Activated T-helper 2 cell treated with anti-CD3 and anti-CD28 coated beads, Interferon-gamma antibody, Interleukin-2, Interleukin-4, amounts not matched to agents 10 μg/mL and 5 μg/mL and 100 μg/mL, durations not matched to agents 14 hours and 24 hours and 36 hours (primary cell): Measurements from ENCODE around the gene MYO16. TPM values are rescaled to one million over a fixed set of nuclear protein-coding genes. Genes with fewer than 3 reads are reported as not detected.

Source experiments
- DNase-seq: peaks from one replicate; pipeline ENCODE4 v3.0.0; 2021; ENCODE audit warnings: low spot score
- H3K27ac Mint-ChIP-seq: one replicate; pipeline ENCODE4 v1.8.0; 2021; ENCODE audit warnings: mixed read lengths
- H3K27me3 Mint-ChIP-seq: one replicate; pipeline ENCODE4 v1.8.0; 2021; ENCODE audit warnings: low read depth, mixed read lengths
- H3K36me3 Mint-ChIP-seq: one replicate; pipeline ENCODE4 v1.8.0; 2021; ENCODE audit warnings: low read depth, mixed read lengths
- H3K4me1 Mint-ChIP-seq: one replicate; pipeline ENCODE4 v1.8.0; 2021; ENCODE audit warnings: low read depth, mixed read lengths
- H3K4me3 Mint-ChIP-seq: one replicate; pipeline ENCODE4 v1.8.0; 2021; ENCODE audit warnings: low read depth, mild to moderate bottlenecking, moderate library complexity, mixed read lengths
- H3K9me3 Mint-ChIP-seq: one replicate; pipeline ENCODE4 v1.8.0; 2021; ENCODE audit warnings: mixed read lengths
- intact Hi-C: fragments of 100-400 bp; cut with micrococcal nuclease; formaldehyde crosslinking; loops from one replicate; pipeline ENCODE4 v1.15.1; 2023
- total RNA-seq: library from RNA; stranded (reverse); gene quantifications from 2 replicates; pipeline ENCODE4 v1.2.3, GENCODE V29; 2022

Gene MYO16
- total RNA-seq, 1 donor from 2014 or later, result not detected

DNA sequence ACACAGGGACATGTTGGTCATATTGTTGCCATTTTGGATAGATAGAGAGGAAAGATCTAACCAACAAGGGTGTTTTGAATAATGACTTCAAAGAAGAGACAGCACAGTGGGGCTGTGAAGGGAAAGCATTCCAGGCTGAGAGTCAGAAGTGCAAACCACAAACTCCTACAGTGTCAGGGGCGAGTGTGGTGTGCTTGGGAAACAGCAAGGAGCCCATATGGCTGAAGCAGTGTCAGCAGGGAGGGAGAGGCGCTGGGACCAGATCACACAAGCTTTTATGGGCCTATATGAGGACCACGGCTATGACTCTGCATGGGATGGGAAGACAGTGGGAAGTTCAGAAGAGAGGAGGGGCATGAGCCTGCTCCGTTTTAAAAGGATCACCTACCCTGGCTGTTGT is 166.4 kb downstream of the MYO16 start:
- Mint-ChIP-seq H3K4me3 (no peak overlapping the region), H3K36me3 (no peaks in the 10 kb centered on the region), H3K27ac (no peak overlapping the region), H3K9me3 (no peaks in the 10 kb centered on the region), H3K4me1 (no peaks in the 10 kb centered on the region), H3K27me3 (no peaks in the 10 kb centered on the region)
- intact Hi-C loops, result no loop called here
- no peak for DNase-seq

DNA sequence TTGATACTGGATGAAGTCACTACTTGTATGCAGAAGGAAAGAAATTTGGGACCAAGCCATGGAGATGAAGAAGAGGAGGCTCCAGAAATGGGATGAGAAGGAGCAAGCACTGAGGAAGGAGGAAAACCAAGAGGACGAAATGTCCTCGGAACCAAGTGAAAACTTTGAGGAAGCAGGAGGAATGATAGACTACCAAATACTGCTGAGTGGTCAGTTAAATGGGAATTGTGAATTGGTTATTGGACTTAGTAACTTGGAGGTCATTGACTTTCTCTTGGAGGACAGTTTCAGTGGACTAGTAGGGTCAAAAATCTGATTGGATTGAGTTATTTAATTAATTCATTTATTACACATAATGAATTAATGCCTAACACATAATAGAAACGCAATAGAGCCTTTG is 167.9 kb downstream of the MYO16 start:
- intact Hi-C loops, result no loop called here
- H3K9me3 Mint-ChIP-seq, result no peaks in the 10 kb centered on the region

DNA sequence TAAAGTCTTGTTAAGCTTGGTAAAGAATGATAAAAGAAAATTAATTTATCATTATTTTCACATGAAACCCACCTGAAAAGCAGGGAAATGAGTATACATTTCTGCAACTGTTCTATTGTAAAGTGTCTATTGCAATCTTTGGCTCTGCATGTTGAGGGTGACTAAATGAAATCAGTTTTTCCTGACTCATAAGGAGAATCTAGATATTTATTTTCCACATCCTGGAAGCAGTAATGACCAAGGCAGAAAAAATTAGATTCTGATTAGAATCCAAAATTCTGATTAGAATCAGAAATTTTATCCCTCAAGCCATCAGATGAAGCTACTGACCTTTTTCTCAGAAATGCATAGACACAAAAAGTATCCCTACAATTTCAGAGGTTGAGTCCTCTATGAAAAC is 178.4 kb downstream of the MYO16 start:
- intact Hi-C loops, result no loop called here
- no peak overlapping the region for H3K27ac Mint-ChIP-seq
- H3K9me3 Mint-ChIP-seq, result no peaks in the 10 kb centered on the region
- DNase-seq, result no peak
- H3K27me3 Mint-ChIP-seq, result no peaks in the 10 kb centered on the region
- H3K36me3 Mint-ChIP-seq, result no peaks in the 10 kb centered on the region
- H3K4me1 Mint-ChIP-seq, result no peaks in the 10 kb centered on the region
- H3K4me3 Mint-ChIP-seq, result no peak overlapping the region

More for the DNA sequence above, 167.9 kb downstream of the MYO16 start:
- H3K4me1 Mint-ChIP-seq, result no peaks in the 10 kb centered on the region
- H3K36me3 Mint-ChIP-seq, result no peaks in the 10 kb centered on the region
- H3K4me3 Mint-ChIP-seq, result no peak overlapping the region
- H3K27me3 Mint-ChIP-seq, result no peaks in the 10 kb centered on the region
- no peak overlapping the region for H3K27ac Mint-ChIP-seq
- no peak for DNase-seq

DNA sequence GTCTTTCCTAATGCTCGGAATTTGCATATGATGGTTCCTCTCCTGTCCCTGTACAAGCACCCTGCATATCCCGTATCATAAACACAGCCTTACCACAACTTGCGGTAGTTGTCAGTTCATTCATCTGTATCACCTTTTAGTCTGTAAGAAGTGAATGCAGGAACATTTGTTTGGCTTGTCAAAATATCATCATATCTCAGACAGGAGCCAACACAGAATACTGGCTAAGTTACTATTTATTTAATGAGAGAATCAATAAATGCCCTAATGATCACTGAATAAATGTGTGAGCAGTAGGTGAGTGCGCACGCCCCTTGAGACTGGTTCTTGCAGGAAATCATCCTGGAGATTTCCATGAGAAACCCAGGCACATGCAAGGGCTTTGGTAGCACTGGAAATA is 182.8 kb downstream of the MYO16 start:
- H3K4me1 Mint-ChIP-seq, result no peaks in the 10 kb centered on the region
- intact Hi-C loops, result no loop called here
- H3K9me3 Mint-ChIP-seq, result no peaks in the 10 kb centered on the region
- H3K27me3 Mint-ChIP-seq, result no peaks in the 10 kb centered on the region
- no peak for DNase-seq
- H3K4me3 Mint-ChIP-seq, result no peak overlapping the region
- no peak overlapping the region for H3K27ac Mint-ChIP-seq
- no peaks in the 10 kb centered on the region for H3K36me3 Mint-ChIP-seq

DNA sequence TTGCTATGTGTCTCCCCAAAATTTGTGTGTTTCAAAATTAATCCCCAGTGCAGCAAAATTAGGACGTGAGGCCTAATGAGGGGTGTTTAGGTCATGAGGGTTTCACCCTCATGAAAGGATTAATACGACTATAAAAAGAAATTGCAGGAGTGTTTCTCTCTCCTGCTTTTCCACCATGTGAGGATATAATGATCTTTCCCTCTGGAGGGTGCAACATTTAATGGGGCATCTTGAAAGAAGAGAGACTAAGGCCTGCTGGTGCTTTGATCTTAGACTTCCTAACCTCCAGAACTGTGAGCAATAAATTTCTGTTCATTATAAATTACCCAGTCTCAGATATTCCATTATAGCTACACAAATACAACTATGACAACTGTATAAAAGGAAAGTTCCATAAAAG is 183.2 kb downstream of the MYO16 start:
- no peaks in the 10 kb centered on the region for H3K9me3 Mint-ChIP-seq
- H3K36me3 Mint-ChIP-seq, result no peaks in the 10 kb centered on the region
- no peak overlapping the region for H3K4me3 Mint-ChIP-seq
- no peaks in the 10 kb centered on the region for H3K27me3 Mint-ChIP-seq
- no peak for DNase-seq
- intact Hi-C loops, result no loop called here
- H3K27ac Mint-ChIP-seq, result no peak overlapping the region
- no peaks in the 10 kb centered on the region for H3K4me1 Mint-ChIP-seq

DNA sequence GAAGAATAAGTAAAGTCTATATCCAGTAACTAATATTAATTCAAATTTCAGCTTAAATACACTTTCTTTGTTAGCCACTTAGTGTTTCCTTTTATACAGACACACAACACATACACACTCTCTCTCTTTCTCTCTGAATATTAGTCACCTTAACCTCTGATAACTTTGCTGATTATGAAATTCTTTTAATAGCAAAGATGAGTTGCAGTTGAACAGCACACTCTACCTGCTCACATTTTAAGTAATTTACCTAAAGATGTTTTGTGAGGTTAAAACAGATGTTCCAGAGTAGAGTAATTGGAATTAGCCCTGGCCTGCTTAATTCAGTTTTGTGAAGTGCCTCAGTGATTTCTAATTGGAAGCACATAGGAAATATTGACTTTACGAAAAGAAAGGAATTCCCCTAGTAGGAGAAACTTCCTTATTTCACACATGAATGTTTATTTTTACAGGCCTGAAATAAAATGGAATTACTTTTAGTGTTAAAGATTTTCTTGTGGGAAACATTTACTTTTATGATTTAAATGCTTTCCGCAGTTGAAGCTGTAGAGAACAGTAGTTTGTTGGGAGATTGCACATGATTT is 184.3 kb downstream of the MYO16 start:
- Mint-ChIP-seq H3K4me3 (no peak overlapping the region), H3K9me3 (no peaks in the 10 kb centered on the region), H3K27me3 (no peaks in the 10 kb centered on the region), H3K27ac (no peak overlapping the region), H3K36me3 (no peaks in the 10 kb centered on the region), H3K4me1 (no peaks in the 10 kb centered on the region)
- no peak for DNase-seq
- intact Hi-C loops, result no loop called here

DNA sequence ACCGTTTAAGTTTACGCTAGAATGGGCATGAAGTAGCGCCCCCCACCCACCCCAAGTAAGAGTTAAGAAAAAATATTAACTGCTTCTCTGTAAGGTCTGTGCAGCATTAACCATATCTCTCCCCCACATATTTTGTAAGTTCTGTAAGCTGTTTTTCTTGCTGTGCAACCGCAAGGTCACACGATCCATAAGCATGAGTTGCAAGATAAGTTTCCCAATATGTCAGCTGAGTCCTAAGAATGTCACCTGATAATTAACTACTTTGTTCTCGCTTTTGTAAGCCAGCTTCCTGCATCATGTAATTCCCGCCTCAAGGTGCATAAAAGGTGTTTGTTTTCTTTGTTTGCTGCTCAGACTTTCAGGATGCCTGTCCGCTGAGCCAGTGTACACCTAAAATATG is 187.0 kb downstream of the MYO16 start:
- intact Hi-C loops, result no loop called here
- H3K9me3 Mint-ChIP-seq, result no peaks in the 10 kb centered on the region
- DNase-seq, result no peak
- no peak overlapping the region for H3K4me3 Mint-ChIP-seq
- no peaks in the 10 kb centered on the region for H3K27me3 Mint-ChIP-seq
- no peaks in the 10 kb centered on the region for H3K36me3 Mint-ChIP-seq
- no peak overlapping the region for H3K27ac Mint-ChIP-seq
- no peaks in the 10 kb centered on the region for H3K4me1 Mint-ChIP-seq

DNA sequence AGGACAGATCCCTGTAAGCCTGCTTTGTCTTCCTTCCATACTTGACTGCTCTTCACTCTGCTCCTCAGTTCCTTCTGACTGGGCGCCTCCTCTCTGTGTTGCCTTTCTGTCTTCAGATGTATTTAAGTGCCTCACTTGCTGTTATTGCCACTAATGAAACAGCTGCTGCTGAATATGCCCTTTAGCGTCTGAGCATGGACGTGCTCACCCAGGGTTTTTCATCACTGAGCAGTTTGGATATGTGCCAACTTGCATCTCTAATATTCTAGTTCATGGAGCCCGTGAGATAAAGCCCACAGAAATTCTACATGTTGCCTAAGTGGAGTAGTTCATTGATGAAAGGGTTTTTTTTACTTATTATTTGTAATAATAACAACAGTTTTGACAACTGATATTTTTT is 198.2 kb downstream of the MYO16 start:
- H3K36me3 Mint-ChIP-seq, result no peaks in the 10 kb centered on the region
- H3K9me3 Mint-ChIP-seq, result peaks cover 7% of the 10 kb centered on the region
- DNase-seq, result no peak
- intact Hi-C loops, result no loop called here
- no peaks in the 10 kb centered on the region for H3K4me1 Mint-ChIP-seq
- H3K4me3 Mint-ChIP-seq, result no peak overlapping the region
- no peak overlapping the region for H3K27ac Mint-ChIP-seq
- no peaks in the 10 kb centered on the region for H3K27me3 Mint-ChIP-seq

DNA sequence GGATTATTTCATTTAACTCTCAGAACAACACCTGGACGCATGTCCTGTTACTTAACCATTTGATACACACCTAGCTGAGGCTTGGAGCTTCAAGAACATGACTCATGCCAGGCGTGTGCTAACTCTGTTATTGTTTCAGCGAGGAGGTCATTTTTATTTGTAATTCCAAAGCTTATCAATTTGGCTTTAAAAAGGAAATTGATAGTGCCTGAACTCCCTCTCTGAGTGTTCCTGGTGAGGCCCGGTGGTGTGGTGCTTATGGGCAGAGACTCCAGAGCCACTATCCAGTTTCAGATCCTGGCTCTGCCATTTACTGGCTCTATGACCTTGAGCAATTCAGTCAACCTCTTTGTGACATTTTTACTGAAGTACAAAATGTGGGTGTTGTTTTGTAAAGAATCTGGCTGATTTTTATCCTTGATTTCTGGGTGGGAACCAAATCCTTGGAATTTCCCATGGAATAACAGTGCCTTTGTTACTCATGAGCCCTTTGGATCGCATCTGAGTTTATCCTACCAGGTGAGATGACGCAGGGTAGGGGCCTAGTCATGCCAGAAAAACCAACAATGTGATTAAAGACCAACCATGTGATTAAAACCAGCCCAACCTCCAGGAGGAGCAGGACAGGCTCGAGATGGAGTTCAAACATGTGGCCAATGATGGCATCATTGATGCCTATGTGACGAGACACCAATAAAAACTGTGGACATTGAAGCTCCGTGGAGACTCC is 198.8 kb downstream of the MYO16 start:
- no peaks in the 10 kb centered on the region for H3K27me3 Mint-ChIP-seq
- intact Hi-C loops, result no loop called here
- no peak overlapping the region for H3K4me3 Mint-ChIP-seq
- H3K36me3 Mint-ChIP-seq, result no peaks in the 10 kb centered on the region
- no peak for DNase-seq
- H3K4me1 Mint-ChIP-seq, result no peaks in the 10 kb centered on the region
- H3K9me3 Mint-ChIP-seq, result peaks cover 7% of the 10 kb centered on the region
- H3K27ac Mint-ChIP-seq, result no peak overlapping the region

DNA sequence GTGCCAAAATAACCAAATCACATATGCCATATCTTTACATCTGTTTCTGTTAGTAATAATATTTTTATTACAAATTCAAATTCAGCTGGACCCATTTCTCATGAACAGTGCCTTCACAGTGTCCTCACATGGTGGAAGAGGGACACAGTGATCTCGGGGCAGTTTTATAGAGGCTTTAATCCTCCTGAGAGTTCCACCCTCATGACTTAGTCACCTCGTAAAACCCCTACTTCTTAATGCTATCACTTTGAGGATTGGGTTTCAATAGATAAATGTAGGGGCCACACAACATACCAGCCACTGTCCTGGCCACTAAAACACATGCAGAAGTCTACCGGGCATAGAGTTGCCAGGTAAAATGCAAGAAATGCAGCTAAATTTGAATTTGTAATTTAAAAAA is 201.5 kb downstream of the MYO16 start:
- no peak for DNase-seq
- H3K4me3 Mint-ChIP-seq, result no peak overlapping the region
- H3K36me3 Mint-ChIP-seq, result no peaks in the 10 kb centered on the region
- H3K27ac Mint-ChIP-seq, result no peak overlapping the region
- no peaks in the 10 kb centered on the region for H3K4me1 Mint-ChIP-seq
- no peaks in the 10 kb centered on the region for H3K27me3 Mint-ChIP-seq
- peaks cover 7% of the 10 kb centered on the region for H3K9me3 Mint-ChIP-seq
- intact Hi-C loops, result no loop called here

DNA sequence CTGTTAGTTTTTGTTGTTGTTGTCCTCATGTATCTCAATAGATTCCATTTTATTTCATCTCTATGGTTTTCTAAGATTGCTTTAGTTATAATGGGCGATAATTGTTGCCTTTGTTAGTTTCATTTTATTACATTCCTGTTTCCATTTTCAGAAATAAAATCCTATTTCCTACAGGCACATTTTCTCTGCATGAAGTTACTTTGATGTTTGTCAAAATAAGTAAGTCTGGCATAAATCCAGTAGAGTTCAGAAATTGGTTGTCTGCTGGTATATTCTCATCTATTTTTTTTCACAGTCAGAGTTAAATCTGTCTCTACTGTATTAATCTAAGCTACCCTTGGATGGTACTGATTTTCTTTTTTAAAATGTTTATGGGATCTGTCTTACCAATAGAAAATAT is 204.1 kb downstream of the MYO16 start:
- Mint-ChIP-seq H3K4me3 (no peak overlapping the region), H3K9me3 (peaks cover 7% of the 10 kb centered on the region), H3K36me3 (no peaks in the 10 kb centered on the region), H3K27me3 (no peaks in the 10 kb centered on the region), H3K4me1 (no peaks in the 10 kb centered on the region), H3K27ac (no peak overlapping the region)
- no peak for DNase-seq
- intact Hi-C loops, result no loop called here

DNA sequence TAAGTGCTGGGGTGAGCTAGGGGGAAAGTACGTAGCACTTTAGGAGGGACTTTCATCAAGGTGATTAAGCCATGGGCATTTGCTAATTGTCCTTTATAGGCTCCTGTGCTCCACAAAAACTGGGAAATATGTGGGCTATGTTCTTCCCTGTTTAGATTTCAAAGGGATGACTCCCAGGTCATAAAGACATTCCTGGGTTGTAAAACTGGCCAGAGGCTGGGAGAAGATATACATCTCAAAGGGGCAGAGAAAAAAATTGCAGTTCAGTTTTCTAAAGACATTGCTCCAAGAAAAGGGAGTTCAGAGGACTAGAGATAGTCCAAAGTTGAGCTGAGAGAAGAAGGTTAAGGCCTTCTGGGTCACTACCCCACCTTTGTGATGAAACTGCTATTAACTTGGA is 204.8 kb downstream of the MYO16 start:
- Mint-ChIP-seq H3K4me1 (no peaks in the 10 kb centered on the region), H3K27ac (no peak overlapping the region), H3K27me3 (no peaks in the 10 kb centered on the region), H3K9me3 (peaks cover 3% of the 10 kb centered on the region), H3K4me3 (no peak overlapping the region), H3K36me3 (no peaks in the 10 kb centered on the region)
- intact Hi-C loops, result no loop called here
- DNase-seq, result no peak

DNA sequence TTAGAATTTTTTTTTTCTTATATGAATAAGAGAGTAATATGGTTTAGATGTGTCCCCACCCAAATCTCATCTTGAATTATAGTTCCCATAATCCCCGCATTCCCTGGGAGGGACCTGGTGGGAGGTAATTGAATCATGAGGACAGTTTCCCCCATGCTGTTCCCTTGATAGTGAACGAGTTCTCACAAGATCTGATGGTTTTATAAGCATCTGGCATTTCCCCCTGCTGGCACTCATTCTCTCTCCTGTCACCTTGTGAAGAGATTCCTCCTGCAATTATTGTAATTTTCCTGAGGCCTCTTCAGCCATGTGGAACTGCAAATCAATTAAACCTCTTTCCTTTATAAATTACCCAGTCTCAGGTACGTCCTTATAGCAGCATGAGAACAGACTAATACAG is 205.7 kb downstream of the MYO16 start:
- intact Hi-C loops, result no loop called here
- DNase-seq, result no peak
- H3K4me3 Mint-ChIP-seq, result no peak overlapping the region
- no peaks in the 10 kb centered on the region for H3K9me3 Mint-ChIP-seq
- no peaks in the 10 kb centered on the region for H3K4me1 Mint-ChIP-seq
- no peak overlapping the region for H3K27ac Mint-ChIP-seq
- H3K27me3 Mint-ChIP-seq, result no peaks in the 10 kb centered on the region
- no peaks in the 10 kb centered on the region for H3K36me3 Mint-ChIP-seq

DNA sequence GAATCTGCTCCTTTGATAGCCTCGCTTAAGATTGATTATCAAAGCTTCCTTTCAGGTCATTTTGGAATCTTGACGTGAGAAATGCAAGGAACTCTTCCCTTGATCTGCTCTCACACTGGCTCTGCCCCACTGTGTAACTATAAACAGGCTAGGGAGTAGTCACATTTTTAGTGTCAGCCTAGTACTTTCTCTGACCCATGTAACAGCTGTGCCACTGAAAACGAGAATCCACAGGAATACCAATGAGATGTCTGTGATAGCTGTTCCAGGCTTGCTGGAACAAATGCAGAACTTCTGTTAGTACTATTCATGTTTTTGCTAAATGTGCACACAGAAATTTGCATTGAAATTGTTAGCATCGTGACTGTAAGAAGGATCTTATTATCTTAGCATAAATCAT is 221.3 kb downstream of the MYO16 start:
- Mint-ChIP-seq H3K4me3 (no peak overlapping the region), H3K27ac (no peak overlapping the region), H3K36me3 (no peaks in the 10 kb centered on the region), H3K27me3 (no peaks in the 10 kb centered on the region), H3K4me1 (no peaks in the 10 kb centered on the region), H3K9me3 (no peaks in the 10 kb centered on the region)
- intact Hi-C loops, result no loop called here
- DNase-seq, result no peak
